Measurements from ENCODE around the gene DDR2.

GRCh38 chr1:162645666-162646065 lies 13.4 kb downstream of the DDR2 start:
- TF ChIP-seq, protein P1, sequence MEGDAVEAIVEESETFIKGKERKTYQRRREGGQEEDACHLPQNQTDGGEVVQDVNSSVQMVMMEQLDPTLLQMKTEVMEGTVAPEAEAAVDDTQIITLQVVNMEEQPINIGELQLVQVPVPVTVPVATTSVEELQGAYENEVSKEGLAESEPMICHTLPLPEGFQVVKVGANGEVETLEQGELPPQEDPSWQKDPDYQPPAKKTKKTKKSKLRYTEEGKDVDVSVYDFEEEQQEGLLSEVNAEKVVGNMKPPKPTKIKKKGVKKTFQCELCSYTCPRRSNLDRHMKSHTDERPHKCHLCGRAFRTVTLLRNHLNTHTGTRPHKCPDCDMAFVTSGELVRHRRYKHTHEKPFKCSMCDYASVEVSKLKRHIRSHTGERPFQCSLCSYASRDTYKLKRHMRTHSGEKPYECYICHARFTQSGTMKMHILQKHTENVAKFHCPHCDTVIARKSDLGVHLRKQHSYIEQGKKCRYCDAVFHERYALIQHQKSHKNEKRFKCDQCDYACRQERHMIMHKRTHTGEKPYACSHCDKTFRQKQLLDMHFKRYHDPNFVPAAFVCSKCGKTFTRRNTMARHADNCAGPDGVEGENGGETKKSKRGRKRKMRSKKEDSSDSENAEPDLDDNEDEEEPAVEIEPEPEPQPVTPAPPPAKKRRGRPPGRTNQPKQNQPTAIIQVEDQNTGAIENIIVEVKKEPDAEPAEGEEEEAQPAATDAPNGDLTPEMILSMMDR (IDR thresholded peaks at IDR 0.05; ENCODE audit: low read depth, low read length): no peak
- no peak for TF ChIP-seq EZH2phosphoT487 (IDR thresholded peaks at IDR 0.05; ENCODE audit: low read depth)

Data from OCI-LY3 (cell line).